SK-N-SH (cell line): ENCODE results near the gene AQP5. TPM values are rescaled to one million over a fixed set of nuclear protein-coding genes. Genes with fewer than 3 reads are reported as not detected.

Experiments used
- CTCF ChIA-PET: fragments of 300-600, 350-600 bp; formaldehyde crosslinking; extraction: SDS; loops from one replicate; lab custom pipeline; 2021; lab: Yijun Ruan, JAX
- POLR2A ChIA-PET: fragments of 350-600 bp; sonication (Branson Sonifier 250); formaldehyde crosslinking; extraction: SDS; loops from one replicate; lab custom pipeline; 2020; ENCODE audit warnings: antibody characterized with exemption, inconsistent platforms; lab: Yijun Ruan, JAX
- DNase-seq: peaks from one replicate; pipeline ENCODE4 v3.0.0; 2012
- H2AFZ ChIP-seq: fragments of 200-600 bp; sonication (generic); 2 replicates; pipeline ENCODE4 v1.8.1; 2016; ENCODE audit warnings: antibody characterized with exemption, mild to moderate bottlenecking, low read depth
- H3F3A ChIP-seq: fragments of 200-600 bp; sonication (generic); replicated peaks from 2 replicates; pipeline ENCODE3; 2016; ENCODE audit warnings: antibody characterized with exemption, mild to moderate bottlenecking; ENCODE audit not compliant: insufficient read depth
- H3K27ac ChIP-seq, 2 experiments: fragments of 200-500 bp in 1 of 2; fragments of 200-600 bp in 1 of 2; sonication (Bioruptor generic) in 1 of 2; sonication (generic), shearing (Covaris generic) in 1 of 2; 2 replicates each; pipeline versions ENCODE4 v1.5.1 to v1.6.1; 2014 to 2016; ENCODE audit warnings: low read depth in 2 of 2, inconsistent platforms in 1 of 2, low read length in 1 of 2, mild to moderate bottlenecking in 1 of 2, mixed read lengths in 1 of 2
- H3K27me3 ChIP-seq: fragments of 200-600 bp; sonication (generic), shearing (Covaris generic); 2 replicates; pipeline ENCODE4 v1.6.1; 2016; ENCODE audit warnings: mixed run types; ENCODE audit not compliant: insufficient read depth
- H3K36me3 ChIP-seq, 2 experiments: fragments of 200-500 bp in 1 of 2; fragments of 200-600 bp in 1 of 2; sonication (Bioruptor generic) in 1 of 2; sonication (generic) in 1 of 2; replicated peaks in 1 of 2; 2 replicates each; pipeline versions ENCODE3 to v1.5.1; 2014 to 2016; ENCODE audit warnings: low read length in 1 of 2, mild to moderate bottlenecking in 1 of 2; ENCODE audit not compliant: insufficient read depth in 2 of 2, control insufficient read depth in 1 of 2
- H3K4me1 ChIP-seq, 2 experiments: fragments of 200-500 bp in 1 of 2; fragments of 200-600 bp in 1 of 2; sonication (Bioruptor generic) in 1 of 2; sonication (generic), shearing (Covaris generic) in 1 of 2; 2 replicates each; pipeline versions ENCODE4 v1.5.1 to v1.6.1; 2014 to 2016; ENCODE audit warnings: low read depth in 1 of 2, low read length in 1 of 2, mixed run types in 1 of 2; ENCODE audit not compliant: insufficient read depth in 2 of 2, control insufficient read depth in 1 of 2
- H3K4me2 ChIP-seq: fragments of 200-600 bp; sonication (generic), shearing (Covaris generic); 2 replicates; pipeline ENCODE4 v1.6.1; 2017; ENCODE audit warnings: mixed run types
- H3K4me3 ChIP-seq, 2 experiments: fragments of 200-500 bp in 1 of 2; fragments of 200-600 bp in 1 of 2; sonication (Bioruptor generic) in 1 of 2; sonication (generic), shearing (Covaris generic) in 1 of 2; 2 replicates each; pipeline versions ENCODE4 v1.5.1 to v1.8.1; 2014 to 2016; ENCODE audit warnings: low read depth in 2 of 2, inconsistent platforms in 1 of 2, low read length in 1 of 2, mild to moderate bottlenecking in 1 of 2, mixed read lengths in 1 of 2, moderate library complexity in 1 of 2
- H3K79me2 ChIP-seq: fragments of 200-600 bp; sonication (generic); 2 replicates; pipeline ENCODE4 v1.8.1; 2017; ENCODE audit warnings: mild to moderate bottlenecking; ENCODE audit not compliant: insufficient read depth
- H3K9ac ChIP-seq: fragments of 200-600 bp; sonication (generic); 2 replicates; pipeline ENCODE4 v1.6.1; 2017; ENCODE audit warnings: mixed run types
- H3K9me2 ChIP-seq: fragments of 200-600 bp; sonication (generic); 2 replicates; pipeline ENCODE4 v1.6.1; 2017; ENCODE audit warnings: mixed run types
- H3K9me3 ChIP-seq: fragments of 200-600 bp; sonication (generic); 2 replicates; pipeline ENCODE4 v1.6.1; 2017; ENCODE audit warnings: mixed run types, mild to moderate bottlenecking, moderate library complexity
- H4K20me1 ChIP-seq: fragments of 200-600 bp; sonication (generic); 2 replicates; pipeline ENCODE4 v1.6.1; 2017; ENCODE audit warnings: mild to moderate bottlenecking, mixed run types; ENCODE audit not compliant: insufficient read depth
- ELF1 ChIP-seq: IDR thresholded peaks from 2 replicates; pipeline ENCODE4 v1.4.0; 2012
- MAX ChIP-seq: IDR thresholded peaks from 2 replicates; pipeline ENCODE4 v1.4.0; 2012; ENCODE audit warnings: low read depth
- REST ChIP-seq: IDR thresholded peaks from 2 replicates; pipeline ENCODE4 v1.6.1; 2012; ENCODE audit warnings: mild to moderate bottlenecking, low read depth, low read length, moderate library complexity
- RXRA ChIP-seq: IDR thresholded peaks from 2 replicates; pipeline ENCODE4 v1.4.0; 2012; ENCODE audit warnings: low read depth, mild to moderate bottlenecking, borderline replicate concordance
- SMC3 ChIP-seq: IDR thresholded peaks from 2 replicates; pipeline ENCODE4 v1.6.1; 2012; ENCODE audit warnings: low read depth, low read length, improper control_type of control experiment
- USF1 ChIP-seq: IDR thresholded peaks from 2 replicates; pipeline ENCODE4 v1.4.0; 2012; ENCODE audit warnings: low read depth, borderline replicate concordance
- USF2 ChIP-seq: fragments of 150-350 bp; IDR thresholded peaks from 2 replicates; pipeline ENCODE4 v1.6.1; 2017; ENCODE audit warnings: antibody characterized with exemption, low read length, low read depth, borderline replicate concordance
- ZBTB33 ChIP-seq: IDR thresholded peaks from 2 replicates; pipeline ENCODE4 v1.4.0; 2012; ENCODE audit warnings: low read depth, borderline replicate concordance
- WGBS: methylation state at CpG from one replicate; pipeline ENCODE4 v1.1.6; 2017; ENCODE audit warnings: low lambda C conversion rate; 5-methylcytosine and 5-hydroxymethylcytosine counted together
- polyA plus RNA-seq, 3 experiments: library from polyadenylated mRNA; depleted of rRNA; stranded (reverse); fragments of >200 nt; gene quantifications; 2 replicates each; pipeline ENCODE4 v1.2.3, GENCODE V29; 2012

Gene AQP5
- polyA plus RNA-seq, 1 of the 3 experiments (the other 2 are of a cell fraction), result 0.10 TPM

GRCh38 chr12:49912345-49913255, 49.1 kb upstream of the AQP5 start:
- no peak for DNase-seq
- Histone ChIP-seq H2AFZ (no peak overlapping the region), H3K9me3 (no peaks in the 10 kb centered on the region), H3K9ac (no peak overlapping the region), H3K9me2 (no peaks in the 10 kb centered on the region), H3K27ac (no peak overlapping the region), H3K4me1 (peaks cover 0 to 7% of the 10 kb centered on the region in 2 experiments; a peak in 1 of 4 replicates), H3K79me2 (no peaks in the 10 kb centered on the region), H3K27me3 (no peaks in the 10 kb centered on the region), H3K4me2 (no peak overlapping the region), H4K20me1 (no peaks in the 10 kb centered on the region), H3F3A (no peaks in the 10 kb centered on the region), H3K4me3 (no peak overlapping the region), H3K36me3 (no peaks in the 10 kb centered on the region)
- POLR2A ChIA-PET, result no interaction called here
- 86% methylated on average over 11 of the region's 16 CpGs for WGBS
- no peak for TF ChIP-seq RXRA
- no peak for TF ChIP-seq ELF1
- no peak for TF ChIP-seq ZBTB33
- TF ChIP-seq USF1, result no peak
- CTCF ChIA-PET, result interaction anchor here (0.6 to 1.8 kb wide), 6 partner anchors 33 to 602 kb away, joined by 3 to 7 read pairs (median 3); no protein-coding TSS in a partner anchor

- no peaks in the 10 kb centered on the region for H3K9me2 ChIP-seq
- no peaks in the 10 kb centered on the region for H3K27me3 ChIP-seq
- H3K4me2 ChIP-seq, result no peak overlapping the region
- CTCF ChIA-PET, result interaction anchor here (0.6 to 1.7 kb wide), 7 partner anchors 10 to 417 kb away, joined by 3 to 6 read pairs (median 5); no protein-coding TSS in a partner anchor
- DNase-seq, result no peak
- no peaks in the 10 kb centered on the region for H3K9me3 ChIP-seq
- H3K79me2 ChIP-seq, result no peaks in the 10 kb centered on the region
- H3K9ac ChIP-seq, result no peak overlapping the region
- no peaks in the 10 kb centered on the region for H3F3A ChIP-seq
- 80% methylated on average over 8 of the region's 8 CpGs for WGBS
- TF ChIP-seq USF2 (no peak), ZBTB33 (no peak), MAX (no peak), REST (no peak), SMC3 (no peak)
- no peak overlapping the region for H2AFZ ChIP-seq
- H3K36me3 ChIP-seq, result no peaks in the 10 kb centered on the region
- POLR2A ChIA-PET, result no interaction called here
- H3K4me3 ChIP-seq, result no peak overlapping the region
- no peak overlapping the region for H3K27ac ChIP-seq
- H3K4me1 ChIP-seq, result peaks cover 4 to 7% of the 10 kb centered on the region in 2 experiments; a peak in 1 of 4 replicates
- H4K20me1 ChIP-seq, result no peaks in the 10 kb centered on the region
Observed at GRCh38 chr12:49916129-49916919, 45.3 kb upstream of the AQP5 start.
